Panc1 (cell line): ENCODE results near the gene TRIM28. TPM values are rescaled to one million over a fixed set of nuclear protein-coding genes. Genes with fewer than 3 reads are reported as not detected.

Experiments used
- ATAC-seq: fragments of 200-7000 bp; cut with Tn5 transposase; 2 replicates; pipeline ENCODE4 v1.9.1; 2020; ENCODE audit warnings: mild to moderate bottlenecking, moderate library complexity
- BruUV-seq: library from RNA; stranded (reverse); fragments of 400-500 nt; replicated peaks from 2 replicates; lab custom pipeline; 2021; lab: Mats Ljungman, UMichigan
- CTCF ChIA-PET: fragments of 300-600 bp; sonication (Branson Sonifier 250); formaldehyde crosslinking; loops from one replicate; lab custom pipeline; 2022; ENCODE audit warnings: antibody characterized with exemption; lab: Charles Lee
- POLR2A ChIA-PET: fragments of 300-600 bp; sonication (Branson Sonifier 250); formaldehyde crosslinking; loops from one replicate; lab custom pipeline; 2022; ENCODE audit warnings: antibody characterized with exemption; lab: Charles Lee
- DNase-seq: peaks from one replicate; pipeline ENCODE4 v3.0.0-alpha.2; 2010; ENCODE audit warnings: low read depth, low spot score
- H3K27ac ChIP-seq: 2 replicates; pipeline ENCODE4 v1.5.1; 2011; ENCODE audit warnings: mild to moderate bottlenecking, low read length, inconsistent platforms
- H3K27me3 ChIP-seq: fragments of 200-500 bp; sonication (Bioruptor generic); 2 replicates; pipeline ENCODE4 v1.6.0; 2014; ENCODE audit warnings: low read length, inconsistent platforms; ENCODE audit not compliant: control insufficient read depth, insufficient read depth
- H3K36me3 ChIP-seq: fragments of 200-500 bp; sonication (Bioruptor generic); 2 replicates; pipeline ENCODE4 v1.5.1; 2014; ENCODE audit warnings: inconsistent platforms, mild to moderate bottlenecking, low read length, moderate library complexity; ENCODE audit not compliant: control insufficient read depth, insufficient read depth
- H3K4me1 ChIP-seq: 2 replicates; pipeline ENCODE4 v1.5.1; 2011; ENCODE audit warnings: inconsistent platforms, mild to moderate bottlenecking, low read length, moderate library complexity; ENCODE audit not compliant: control insufficient read depth, insufficient read depth
- H3K4me3 ChIP-seq, 2 experiments: 2 replicates each; pipeline ENCODE4 v1.5.1; 2011 to 2012; ENCODE audit warnings: low read depth in 2 of 2, low read length in 2 of 2, mild to moderate bottlenecking in 2 of 2, inconsistent platforms in 1 of 2, moderate library complexity in 1 of 2
- H3K9me3 ChIP-seq: fragments of 200-500 bp; sonication (Bioruptor generic); 2 replicates; pipeline ENCODE4 v1.5.1; 2014; ENCODE audit warnings: low read depth, mild to moderate bottlenecking, inconsistent platforms, low read length, moderate library complexity; ENCODE audit not compliant: control insufficient read depth, insufficient read depth
- CTCF ChIP-seq: fragments of 450-650 bp; IDR thresholded peaks from 2 replicates; pipeline ENCODE4 v1.5.1; 2017; ENCODE audit warnings: mild to moderate bottlenecking
- POLR2AphosphoS5 ChIP-seq: IDR thresholded peaks from 2 replicates; pipeline ENCODE4 v1.6.1; 2012; ENCODE audit warnings: mild to moderate bottlenecking, low read depth, low read length, moderate library complexity
- REST ChIP-seq, 2 experiments: IDR thresholded peaks; 2 replicates each; pipeline ENCODE4 v1.6.1; 2011 to 2012; ENCODE audit warnings: low read depth in 2 of 2, control low read depth in 1 of 2, low read length in 1 of 2, mild to moderate bottlenecking in 1 of 2, moderate library complexity in 1 of 2; ENCODE audit not compliant: insufficient read depth in 1 of 2
- SIN3A ChIP-seq: IDR thresholded peaks from 2 replicates; pipeline ENCODE4 v1.6.1; 2012; ENCODE audit warnings: low read depth, mild to moderate bottlenecking, low read length, moderate library complexity, borderline replicate concordance; ENCODE audit not compliant: insufficient read depth
- TCF7L2 ChIP-seq: IDR thresholded peaks from 2 replicates; pipeline ENCODE4 v1.6.1; 2011; ENCODE audit warnings: mild to moderate bottlenecking, low read depth, low read length, inconsistent platforms
- in situ Hi-C: cut with HindIII; loops from 2 replicates; pipeline ENCODE4 v1.10.0; 2016; ENCODE audit warnings: low sequenced_read_pairs, low pct_unique_long_range_greater_than_20kb
- intact Hi-C: fragments of 100-400 bp; cut with micrococcal nuclease; formaldehyde crosslinking; loops from one replicate; pipeline ENCODE4 v1.10.0; 2022; ENCODE audit not compliant: unreplicated experiment
- total RNA-seq: library from RNA; stranded (reverse); gene quantifications from one replicate; pipeline ENCODE4 v1.2.1, GENCODE V29; 2021; ENCODE audit not compliant: unreplicated experiment

TRIM28 gene
- total RNA-seq, 1 experiment from 2014 or later, result 767 TPM

GRCh38 chr19:58562122-58563033, 18.5 kb downstream of the TRIM28 start:
- no peak overlapping the region for H3K27ac ChIP-seq
- intact Hi-C loops (no loop called here), in situ Hi-C loops (no loop called here)
- ChIA-PET POLR2A (no interaction called here), CTCF (no interaction called here)
- peak overlapping the region; percentile 3 to 33; a peak in 3 of 4 replicates for H3K4me3 ChIP-seq
- TF ChIP-seq SIN3A, result 0 out of 2 replicates have a peak, but pooled peaks have one; percentile 66
- TF ChIP-seq REST (IDR thresholded peaks at IDR 0.05; ENCODE audit: insufficient read depth in 1 of 2, low read depth in 2 of 2, low read length in 1 of 2), result peak in 1 of 2 experiments; percentile 61; a peak in 1 of 4 replicates
- no peak for TF ChIP-seq TCF7L2
- TF ChIP-seq CTCF, result no peak
- no peak for TF ChIP-seq POLR2AphosphoS5
- H3K9me3 ChIP-seq, result no peaks in the 10 kb centered on the region
- no peaks in the 10 kb centered on the region for H3K36me3 ChIP-seq
- peaks cover 12% of the 10 kb centered on the region for H3K4me1 ChIP-seq
- H3K27me3 ChIP-seq, result no peaks in the 10 kb centered on the region
- ATAC-seq, result no peak
- no TSS peak for BruUV-seq
- no peak for DNase-seq

- Histone ChIP-seq H3K9me3 (no peaks in the 10 kb centered on the region), H3K4me1 (peaks cover 12% of the 10 kb centered on the region), H3K27ac (no peak overlapping the region), H3K4me3 (peak overlapping the region in 1 of 2 experiments; percentile 33; a peak in 2 of 4 replicates), H3K36me3 (no peaks in the 10 kb centered on the region), H3K27me3 (no peaks in the 10 kb centered on the region)
- TF ChIP-seq SIN3A (no peak), TCF7L2 (no peak), REST (IDR thresholded peaks at IDR 0.05; ENCODE audit: insufficient read depth in 1 of 2, low read depth in 2 of 2, low read length in 1 of 2) (no peak), CTCF (no peak)
- ChIA-PET POLR2A (no interaction called here), CTCF (no interaction called here)
- ATAC-seq, result no peak
- in situ Hi-C loops, result no loop called here
- no peak for DNase-seq
- no TSS peak for BruUV-seq
- intact Hi-C loops, result no loop called here
Observed at GRCh38 chr19:58563034-58563573, 19.2 kb downstream of the TRIM28 start.
